SK-N-MC (cell line): ENCODE data around the gene DGKQ.

Source experiments
- EZH2 ChIP-seq: fragments of 200-600 bp; sonication (generic); IDR thresholded peaks from one replicate; pipeline ENCODE4 v1.6.1; 2017; ENCODE audit warnings: antibody characterized with exemption
- POLR2AphosphoS5 ChIP-seq: IDR thresholded peaks from 2 replicates; pipeline ENCODE4 v1.6.1; 2012; ENCODE audit warnings: mild to moderate bottlenecking, low read depth, low read length, borderline replicate concordance

- no peak for TF ChIP-seq POLR2AphosphoS5
- TF ChIP-seq EZH2, result peak; percentile 44
Observed at GRCh38 chr4:996997-997374, 23.6 kb upstream of the DGKQ start.
